Endothelial cell (in vitro differentiated cells): ENCODE results near the gene VPS35. TPM values are rescaled to one million over a fixed set of nuclear protein-coding genes. Genes with fewer than 3 reads are reported as not detected.

Experiments used
- DNase-seq: peaks from one replicate; pipeline ENCODE4 v3.0.0; 2021; ENCODE audit warnings: low spot score
- H3K27ac Mint-ChIP-seq: one replicate; pipeline ENCODE4 v1.8.0; 2021; ENCODE audit warnings: mixed read lengths, inconsistent platforms; ENCODE audit not compliant: unreplicated experiment
- H3K27me3 Mint-ChIP-seq: one replicate; pipeline ENCODE4 v1.8.0; 2021; ENCODE audit warnings: mild to moderate bottlenecking, moderate library complexity, mixed read lengths, inconsistent platforms; ENCODE audit not compliant: unreplicated experiment
- H3K36me3 Mint-ChIP-seq: one replicate; pipeline ENCODE4 v1.8.0; 2021; ENCODE audit warnings: mild to moderate bottlenecking, low read depth, mixed read lengths, inconsistent platforms; ENCODE audit not compliant: unreplicated experiment
- H3K4me1 Mint-ChIP-seq: one replicate; pipeline ENCODE4 v1.8.0; 2021; ENCODE audit warnings: mild to moderate bottlenecking, mixed read lengths, inconsistent platforms; ENCODE audit not compliant: unreplicated experiment
- H3K4me3 Mint-ChIP-seq: one replicate; pipeline ENCODE4 v1.8.0; 2021; ENCODE audit warnings: mild to moderate bottlenecking, mixed read lengths, inconsistent platforms; ENCODE audit not compliant: unreplicated experiment
- H3K9me3 Mint-ChIP-seq: one replicate; pipeline ENCODE4 v1.8.0; 2021; ENCODE audit warnings: mixed read lengths, inconsistent platforms; ENCODE audit not compliant: unreplicated experiment
- total RNA-seq: library from RNA; stranded (reverse); fragmentation: NEBNext Ultra II Directional; extraction: Animal tissue kit (Norgen Biotek cat#: 25700); gene quantifications from one replicate; pipeline ENCODE4 v1.2.1, GENCODE V29; 2021; ENCODE audit not compliant: unreplicated experiment
- TF ChIP-seq, protein P1 (sequence below): fragments of 200-600 bp; sonication (generic); IDR thresholded peaks from one replicate; pipeline ENCODE4 v1.5.0; 2021; ENCODE audit warnings: antibody characterized with exemption; ENCODE audit not compliant: unreplicated experiment

VPS35 gene
- total RNA-seq, 1 donor from 2014 or later = 78.4 TPM

DNA sequence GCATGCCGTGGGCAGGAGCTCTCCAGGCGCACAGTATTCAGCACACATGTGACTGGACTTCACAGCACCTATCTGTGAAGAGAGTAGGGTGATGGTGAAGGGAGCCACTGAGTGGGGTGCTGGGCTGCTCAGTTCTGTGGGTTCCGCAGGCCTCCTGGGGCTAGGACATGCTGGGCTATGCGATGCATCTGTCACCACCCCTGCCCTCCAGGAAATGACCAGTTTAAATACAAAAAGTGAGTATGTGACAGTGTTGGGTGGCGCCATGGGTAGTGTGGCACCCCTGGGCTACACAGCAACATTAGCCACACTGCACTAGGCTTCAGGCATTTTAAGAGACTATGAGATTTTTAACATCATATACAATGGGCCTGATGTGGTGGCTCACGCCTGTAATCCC is 30.6 kb upstream of the VPS35 start:
- H3K27ac Mint-ChIP-seq = no peak overlapping the region
- TF ChIP-seq, protein P1, sequence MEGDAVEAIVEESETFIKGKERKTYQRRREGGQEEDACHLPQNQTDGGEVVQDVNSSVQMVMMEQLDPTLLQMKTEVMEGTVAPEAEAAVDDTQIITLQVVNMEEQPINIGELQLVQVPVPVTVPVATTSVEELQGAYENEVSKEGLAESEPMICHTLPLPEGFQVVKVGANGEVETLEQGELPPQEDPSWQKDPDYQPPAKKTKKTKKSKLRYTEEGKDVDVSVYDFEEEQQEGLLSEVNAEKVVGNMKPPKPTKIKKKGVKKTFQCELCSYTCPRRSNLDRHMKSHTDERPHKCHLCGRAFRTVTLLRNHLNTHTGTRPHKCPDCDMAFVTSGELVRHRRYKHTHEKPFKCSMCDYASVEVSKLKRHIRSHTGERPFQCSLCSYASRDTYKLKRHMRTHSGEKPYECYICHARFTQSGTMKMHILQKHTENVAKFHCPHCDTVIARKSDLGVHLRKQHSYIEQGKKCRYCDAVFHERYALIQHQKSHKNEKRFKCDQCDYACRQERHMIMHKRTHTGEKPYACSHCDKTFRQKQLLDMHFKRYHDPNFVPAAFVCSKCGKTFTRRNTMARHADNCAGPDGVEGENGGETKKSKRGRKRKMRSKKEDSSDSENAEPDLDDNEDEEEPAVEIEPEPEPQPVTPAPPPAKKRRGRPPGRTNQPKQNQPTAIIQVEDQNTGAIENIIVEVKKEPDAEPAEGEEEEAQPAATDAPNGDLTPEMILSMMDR = no peak
- H3K4me1 Mint-ChIP-seq = no peaks in the 10 kb centered on the region
- H3K27me3 Mint-ChIP-seq = peaks cover 9% of the 10 kb centered on the region
- H3K4me3 Mint-ChIP-seq = no peak overlapping the region
- no peaks in the 10 kb centered on the region for H3K36me3 Mint-ChIP-seq
- H3K9me3 Mint-ChIP-seq = no peaks in the 10 kb centered on the region
- DNase-seq = no peak

DNA sequence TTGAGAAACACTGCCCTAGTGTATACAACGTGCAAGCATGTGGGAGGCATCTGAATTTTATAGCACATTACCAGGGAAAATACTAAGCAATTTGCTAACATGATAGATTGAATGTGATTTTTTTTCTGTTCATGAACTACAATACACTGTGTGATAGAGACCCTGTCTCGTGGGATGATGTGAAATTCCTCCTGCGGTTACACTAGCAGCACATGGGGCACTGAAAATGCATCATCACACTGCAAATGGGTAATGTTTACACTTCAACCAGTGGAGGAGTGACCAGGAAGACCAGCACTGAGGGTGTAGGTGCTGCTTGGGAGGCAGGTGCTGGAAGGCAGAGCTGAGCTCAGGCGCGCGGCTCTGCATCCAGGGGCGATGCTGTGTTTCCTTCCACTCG is 29.2 kb upstream of the VPS35 start:
- no peaks in the 10 kb centered on the region for H3K9me3 Mint-ChIP-seq
- DNase-seq = no peak
- H3K4me3 Mint-ChIP-seq = no peak overlapping the region
- peaks cover 8% of the 10 kb centered on the region for H3K27me3 Mint-ChIP-seq
- TF ChIP-seq, protein P1 = no peak
- no peaks in the 10 kb centered on the region for H3K36me3 Mint-ChIP-seq
- no peaks in the 10 kb centered on the region for H3K4me1 Mint-ChIP-seq
- no peak overlapping the region for H3K27ac Mint-ChIP-seq

DNA sequence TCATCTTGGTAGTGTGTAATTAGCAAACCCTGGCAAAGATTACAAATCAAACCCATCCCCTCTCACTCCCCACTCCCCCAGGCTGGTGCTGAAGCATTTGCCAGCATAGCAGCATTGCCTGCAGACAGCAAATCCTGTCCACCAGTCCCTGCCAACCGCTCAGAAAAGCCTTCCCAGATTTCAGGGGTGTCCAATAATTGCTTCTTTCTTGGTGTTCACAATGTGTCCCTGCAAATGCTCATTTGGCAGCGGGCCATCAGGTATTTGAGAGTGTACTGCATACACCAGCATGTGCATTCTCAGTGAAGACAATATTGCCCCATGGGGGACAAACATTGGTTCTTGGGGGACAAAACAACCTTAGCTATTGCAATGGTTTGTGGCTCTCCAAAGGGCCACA is 28.7 kb upstream of the VPS35 start:
- Mint-ChIP-seq H3K27ac (no peak overlapping the region), H3K27me3 (peaks cover 8% of the 10 kb centered on the region)

DNA sequence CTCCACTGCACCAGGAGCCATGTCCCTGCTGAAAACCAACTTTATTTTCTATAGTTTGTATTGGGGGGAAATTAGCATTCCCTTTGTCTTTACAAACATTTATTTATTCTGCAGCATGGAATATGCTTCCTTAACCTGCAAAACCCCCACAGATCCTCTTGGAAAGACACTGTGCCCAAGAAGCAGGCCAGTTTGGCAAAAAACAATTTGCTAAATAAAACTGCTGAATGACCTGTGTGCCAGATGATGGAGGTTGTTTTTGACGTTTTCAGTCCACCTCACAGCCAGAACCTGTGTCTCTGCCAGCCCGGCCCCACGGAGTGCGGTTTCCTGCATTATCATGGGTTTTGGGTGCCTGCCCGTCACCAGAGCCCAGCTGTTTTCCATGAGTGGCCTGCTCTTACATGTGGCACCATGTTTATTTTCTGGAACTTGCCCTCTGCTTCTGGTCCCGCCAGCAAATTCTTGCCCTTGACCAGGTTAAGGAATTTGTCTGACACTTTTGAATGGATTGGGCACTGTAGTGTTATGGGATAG is 26.9 kb upstream of the VPS35 start:
- TF ChIP-seq, protein P1 = no peak
- no peaks in the 10 kb centered on the region for H3K9me3 Mint-ChIP-seq
- H3K4me1 Mint-ChIP-seq = no peaks in the 10 kb centered on the region
- no peaks in the 10 kb centered on the region for H3K36me3 Mint-ChIP-seq
- H3K27me3 Mint-ChIP-seq = peaks cover 10% of the 10 kb centered on the region
- no peak overlapping the region for H3K27ac Mint-ChIP-seq
- DNase-seq = no peak
- no peak overlapping the region for H3K4me3 Mint-ChIP-seq

More for the DNA sequence above, 28.7 kb upstream of the VPS35 start:
- Mint-ChIP-seq H3K36me3 (no peaks in the 10 kb centered on the region), H3K4me3 (no peak overlapping the region), H3K4me1 (no peaks in the 10 kb centered on the region), H3K9me3 (no peaks in the 10 kb centered on the region)
- no peak for DNase-seq
- TF ChIP-seq, protein P1 = no peak

DNA sequence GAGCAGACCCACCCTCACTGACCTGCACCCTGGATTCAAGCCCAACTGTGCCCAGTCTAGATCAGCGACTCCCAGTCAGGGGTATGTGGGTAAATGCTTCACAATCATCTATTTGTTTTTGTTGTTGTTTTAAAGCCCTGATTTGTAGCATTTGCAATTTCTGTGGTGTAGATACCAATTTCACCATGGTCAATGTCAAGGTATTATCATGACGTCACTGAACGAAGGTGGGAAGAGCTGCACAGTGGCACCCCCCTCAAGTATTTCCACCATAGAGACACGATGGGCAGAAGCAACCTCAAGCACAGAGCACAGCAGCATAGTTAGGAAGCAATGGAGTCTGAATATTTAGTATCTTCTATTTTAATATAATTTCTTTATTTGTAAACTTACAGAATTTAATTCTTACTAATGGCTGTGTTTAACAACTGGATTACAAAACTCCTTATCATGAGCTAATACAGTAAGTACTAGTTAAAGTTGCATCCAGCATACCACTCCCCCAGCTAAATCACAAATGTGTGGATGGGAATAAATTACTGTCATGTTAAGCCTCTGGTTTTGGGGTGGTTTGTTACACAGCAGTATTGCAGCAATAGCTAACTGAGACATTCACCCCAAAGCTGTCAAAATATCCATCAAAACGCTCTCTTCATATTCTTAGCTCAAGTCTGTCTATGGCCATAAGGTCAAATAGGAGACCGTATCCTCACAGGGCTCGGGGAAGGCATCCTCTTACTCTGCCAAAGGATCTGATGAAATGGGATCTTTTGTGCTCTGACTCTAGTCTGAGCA is 26.0 kb upstream of the VPS35 start:
- DNase-seq = no peak
- H3K4me1 Mint-ChIP-seq = peaks cover 2% of the 10 kb centered on the region
- no peaks in the 10 kb centered on the region for H3K36me3 Mint-ChIP-seq
- no peak overlapping the region for H3K27ac Mint-ChIP-seq
- no peaks in the 10 kb centered on the region for H3K9me3 Mint-ChIP-seq
- no peak overlapping the region for H3K4me3 Mint-ChIP-seq
- TF ChIP-seq, protein P1 = no peak
- H3K27me3 Mint-ChIP-seq = peaks cover 8% of the 10 kb centered on the region
